CD8-positive, alpha-beta memory T cell (primary cell): ENCODE results near the gene TCF4. TPM values are rescaled to one million over a fixed set of nuclear protein-coding genes. Genes with fewer than 3 reads are reported as not detected.
A peak's percentile ranks its signal among the peaks of the same experiment; 100 is the strongest.

Experiments
- CTCF ChIA-PET: fragments of 350-600 bp; sonication (Branson Sonifier 250); formaldehyde crosslinking; loops from one replicate; lab custom pipeline; 2021; ENCODE audit warnings: antibody characterized with exemption; lab: Charles Lee
- POLR2A ChIA-PET: fragments of 350-600 bp; sonication (Branson Sonifier 250); formaldehyde crosslinking; loops from one replicate; lab custom pipeline; 2021; ENCODE audit warnings: antibody characterized with exemption; lab: Charles Lee
- DNase-seq, 5 donors: peaks; one replicate each; pipeline versions ENCODE4 v3.0.0 to v3.0.0-alpha.2; 2020 to 2022; ENCODE audit warnings: mixed read lengths in 1 of 5
- H3K27ac ChIP-seq: one replicate; pipeline ENCODE4 v1.7.0; 2013; ENCODE audit warnings: low read depth, mild to moderate bottlenecking, low read length, moderate library complexity
- H3K27me3 ChIP-seq: 2 replicates; pipeline ENCODE4 v1.7.0; 2013; ENCODE audit warnings: low read length, mild to moderate bottlenecking; ENCODE audit not compliant: insufficient read depth, poor library complexity, severe bottlenecking
- H3K36me3 ChIP-seq: 2 replicates; pipeline ENCODE4 v1.7.0; 2013; ENCODE audit warnings: mild to moderate bottlenecking, low read length, moderate library complexity; ENCODE audit not compliant: insufficient read depth
- H3K4me1 ChIP-seq: 2 replicates; pipeline ENCODE4 v1.7.0; 2013; ENCODE audit warnings: mild to moderate bottlenecking, low read length, moderate library complexity; ENCODE audit not compliant: insufficient read depth
- H3K4me3 ChIP-seq: 2 replicates; pipeline ENCODE4 v1.7.0; 2013; ENCODE audit warnings: mild to moderate bottlenecking, low read length
- H3K9me3 ChIP-seq: 2 replicates; pipeline ENCODE4 v1.7.0; 2013; ENCODE audit warnings: mild to moderate bottlenecking, low read length
- H3K27ac Mint-ChIP-seq, 8 donors: one replicate each; pipeline ENCODE4 v1.8.0; 2020 to 2021; ENCODE audit warnings: mixed read lengths in 8 of 8, mild to moderate bottlenecking in 6 of 8, inconsistent platforms in 3 of 8, moderate library complexity in 3 of 8
- H3K27me3 Mint-ChIP-seq, 2 donors: one replicate each; pipeline ENCODE4 v1.8.0; 2020 to 2021; ENCODE audit warnings: mixed read lengths in 2 of 2, mild to moderate bottlenecking in 1 of 2, moderate library complexity in 1 of 2
- H3K36me3 Mint-ChIP-seq, 3 donors: one replicate each; pipeline ENCODE4 v1.8.0; 2020 to 2021; ENCODE audit warnings: mixed read lengths in 3 of 3, inconsistent platforms in 1 of 3, mild to moderate bottlenecking in 1 of 3
- H3K4me1 Mint-ChIP-seq, 3 donors: one replicate each; pipeline ENCODE4 v1.8.0; 2020 to 2021; ENCODE audit warnings: mixed read lengths in 3 of 3, inconsistent platforms in 1 of 3, mild to moderate bottlenecking in 1 of 3
- H3K4me3 Mint-ChIP-seq, 7 donors: one replicate each; pipeline ENCODE4 v1.8.0; 2020 to 2021; ENCODE audit warnings: mixed read lengths in 7 of 7, mild to moderate bottlenecking in 6 of 7, moderate library complexity in 4 of 7, inconsistent platforms in 2 of 7
- H3K9me3 Mint-ChIP-seq, 5 donors: one replicate each; pipeline ENCODE4 v1.8.0; 2020 to 2022; ENCODE audit warnings: mixed read lengths in 5 of 5, mild to moderate bottlenecking in 3 of 5, moderate library complexity in 2 of 5, inconsistent platforms in 1 of 5
- polyA plus RNA-seq: library from polyadenylated mRNA; unstranded; fragments of 300-500 nt; fragmentation: Illumina TruSeq; gene quantifications from one replicate; pipeline ENCODE4 v1.2.3, GENCODE V29; 2021
- total RNA-seq, 2 experiments: library from RNA; stranded (reverse); gene quantifications; one replicate each; pipeline ENCODE4 v1.2.3, GENCODE V29; 2021

Gene TCF4
- total and polyA plus RNA-seq, 3 experiments from 2014 or later = 0.18 to 0.62 (median 0.47) TPM

DNA sequence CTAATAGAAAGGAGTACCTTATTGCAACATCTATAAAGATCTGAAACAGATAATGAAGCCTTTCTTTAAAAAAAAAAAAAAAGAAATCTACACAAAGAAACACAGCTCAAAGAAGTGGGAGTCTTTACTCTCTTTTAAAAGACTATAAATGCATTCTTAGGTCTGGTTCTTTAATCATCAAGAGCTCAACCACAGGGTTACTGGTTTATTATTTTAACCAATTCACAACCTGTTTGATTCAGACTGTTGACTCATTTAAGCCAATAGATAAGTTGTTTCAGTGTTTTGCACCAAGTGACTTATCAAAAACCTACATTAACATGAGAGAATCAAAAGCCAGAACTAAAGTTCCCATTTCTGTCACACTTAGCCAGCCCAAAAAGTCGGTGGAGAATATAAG lies 93.1 kb downstream of the TCF4 start:
- Histone ChIP-seq H3K4me1 (no peaks in the 10 kb centered on the region), H3K27me3 (peaks cover 3% of the 10 kb centered on the region), H3K36me3 (no peaks in the 10 kb centered on the region), H3K4me3 (no peak overlapping the region), H3K27ac (no peak overlapping the region), H3K9me3 (no peaks in the 10 kb centered on the region)
- Mint-ChIP-seq H3K36me3 (no peaks in the 10 kb centered on the region), H3K9me3 (peaks cover 0 to 2% (median 0%) of the 10 kb centered on the region in 5 donors), H3K4me3 (no peak overlapping the region), H3K27ac (no peak overlapping the region), H3K27me3 (peaks cover 0 to 1% of the 10 kb centered on the region in 2 donors), H3K4me1 (no peaks in the 10 kb centered on the region)
- ChIA-PET CTCF (no interaction called here), POLR2A (no interaction called here)
- DNase-seq = no peak

GRCh38 chr18:55494441-55494840 lies 93.6 kb downstream of the TCF4 start:
- CTCF ChIA-PET = no interaction called here
- Histone ChIP-seq H3K4me3 (no peak overlapping the region), H3K36me3 (no peaks in the 10 kb centered on the region), H3K27ac (no peak overlapping the region), H3K27me3 (peaks cover 3% of the 10 kb centered on the region), H3K4me1 (no peaks in the 10 kb centered on the region), H3K9me3 (no peaks in the 10 kb centered on the region)
- Mint-ChIP-seq H3K36me3 (no peaks in the 10 kb centered on the region), H3K9me3 (peaks cover 0 to 2% (median 0%) of the 10 kb centered on the region in 5 donors), H3K27me3 (peaks cover 0 to 1% of the 10 kb centered on the region in 2 donors), H3K27ac (no peak overlapping the region), H3K4me3 (no peak overlapping the region), H3K4me1 (peaks cover 4% of the 10 kb centered on the region in 3 donors)
- POLR2A ChIA-PET = no interaction called here
- DNase-seq = no peak

- no peak overlapping the region for H3K4me3 ChIP-seq
- Mint-ChIP-seq H3K27ac (no peak overlapping the region), H3K9me3 (peaks cover 0 to 7% (median 0%) of the 10 kb centered on the region in 5 donors), H3K36me3 (no peaks in the 10 kb centered on the region), H3K4me1 (peaks cover 7 to 8% (median 7%) of the 10 kb centered on the region in 3 donors), H3K4me3 (no peak overlapping the region), H3K27me3 (peaks cover 0 to 1% of the 10 kb centered on the region in 2 donors)
- ChIA-PET POLR2A (no interaction called here), CTCF (no interaction called here)
- no peak for DNase-seq
- no peaks in the 10 kb centered on the region for H3K9me3 ChIP-seq
- H3K36me3 ChIP-seq = no peaks in the 10 kb centered on the region
- H3K4me1 ChIP-seq = no peaks in the 10 kb centered on the region
- peaks cover 3% of the 10 kb centered on the region for H3K27me3 ChIP-seq
- no peak overlapping the region for H3K27ac ChIP-seq
Observed at GRCh38 chr18:55491616-55492015, 96.4 kb downstream of the TCF4 start.

GRCh38 chr18:55489034-55489986 lies 98.7 kb downstream of the TCF4 start:
- no peaks in the 10 kb centered on the region for H3K27me3 Mint-ChIP-seq
- POLR2A ChIA-PET = no interaction called here

DNA sequence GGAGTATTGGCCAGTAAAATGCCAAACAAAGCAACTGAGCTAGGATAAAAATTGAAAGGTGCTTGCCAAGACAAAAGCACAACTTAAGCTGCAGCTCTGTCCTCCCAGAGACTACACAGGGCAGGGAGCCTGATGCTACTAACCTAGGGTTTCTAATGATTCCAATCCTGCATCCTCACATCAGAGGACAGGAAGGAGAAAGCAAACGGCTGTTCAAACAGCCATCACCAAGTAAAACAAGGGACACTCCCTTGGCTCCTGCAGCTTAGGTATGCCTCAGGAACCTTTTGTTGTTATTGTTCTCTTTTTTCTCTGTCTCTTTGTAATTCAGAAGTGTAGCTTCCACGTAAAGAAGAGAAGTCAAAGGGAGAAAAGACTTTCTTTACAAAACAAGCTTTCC lies 99.5 kb downstream of the TCF4 start:
- POLR2A ChIA-PET = no interaction called here
- DNase-seq = no peak
- Mint-ChIP-seq H3K4me3 (no peak overlapping the region), H3K27me3 (no peaks in the 10 kb centered on the region), H3K4me1 (peaks cover 7 to 8% (median 7%) of the 10 kb centered on the region in 3 donors), H3K27ac (no peak overlapping the region), H3K36me3 (no peaks in the 10 kb centered on the region), H3K9me3 (peaks cover 0 to 9% (median 0%) of the 10 kb centered on the region in 5 donors)
- no peaks in the 10 kb centered on the region for H3K4me1 ChIP-seq
- peaks cover 3% of the 10 kb centered on the region for H3K27me3 ChIP-seq
- H3K27ac ChIP-seq = no peak overlapping the region
- no peaks in the 10 kb centered on the region for H3K9me3 ChIP-seq
- no peaks in the 10 kb centered on the region for H3K36me3 ChIP-seq
- no peak overlapping the region for H3K4me3 ChIP-seq
- CTCF ChIA-PET = no interaction called here

More at GRCh38 chr18:55489034-55489986, 98.7 kb downstream of the TCF4 start:
- no peak overlapping the region for H3K4me3 ChIP-seq
- no peaks in the 10 kb centered on the region for H3K9me3 ChIP-seq
- peak in 1 of 5 donors; percentile 14 for DNase-seq
- Mint-ChIP-seq H3K27ac (peak overlapping the region in 1 of 8 donors; percentile 59), H3K4me1 (peaks cover 7 to 8% (median 7%) of the 10 kb centered on the region in 3 donors), H3K36me3 (no peaks in the 10 kb centered on the region), H3K4me3 (peak overlapping the region in 1 of 7 donors; percentile 40), H3K9me3 (peaks cover 0 to 9% (median 0%) of the 10 kb centered on the region in 5 donors)
- no peaks in the 10 kb centered on the region for H3K4me1 ChIP-seq
- H3K27ac ChIP-seq = no peak overlapping the region
- CTCF ChIA-PET = no interaction called here
- H3K36me3 ChIP-seq = no peaks in the 10 kb centered on the region
- peaks cover 3% of the 10 kb centered on the region for H3K27me3 ChIP-seq

DNA sequence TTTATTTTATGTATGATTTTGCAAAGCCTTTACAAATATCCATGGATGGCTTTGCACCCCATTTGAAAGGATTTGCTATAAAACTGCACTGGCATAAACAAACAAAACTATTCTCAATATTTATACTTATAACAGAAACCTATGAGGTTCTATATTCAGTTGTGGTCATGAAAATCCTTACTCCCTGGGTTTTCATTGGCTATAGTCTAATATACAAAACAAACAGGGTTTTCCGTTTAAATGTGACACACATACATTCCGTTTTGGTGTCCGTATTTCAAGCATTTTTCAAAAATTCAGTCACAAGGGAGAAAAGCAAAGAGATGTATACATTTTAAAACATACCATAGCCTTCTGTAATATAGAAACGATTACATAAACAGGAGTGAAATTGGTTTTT lies 100.0 kb downstream of the TCF4 start:
- Histone ChIP-seq H3K4me3 (no peak overlapping the region), H3K36me3 (no peaks in the 10 kb centered on the region), H3K27me3 (peaks cover 3% of the 10 kb centered on the region), H3K4me1 (no peaks in the 10 kb centered on the region), H3K27ac (no peak overlapping the region), H3K9me3 (no peaks in the 10 kb centered on the region)
- DNase-seq = no peak
- Mint-ChIP-seq H3K27me3 (no peaks in the 10 kb centered on the region), H3K4me3 (no peak overlapping the region), H3K27ac (no peak overlapping the region), H3K36me3 (no peaks in the 10 kb centered on the region), H3K9me3 (peaks cover 0 to 9% (median 0%) of the 10 kb centered on the region in 5 donors), H3K4me1 (peaks cover 7 to 8% (median 7%) of the 10 kb centered on the region in 3 donors)
- ChIA-PET POLR2A (no interaction called here), CTCF (no interaction called here)

GRCh38 chr18:55486936-55487335 lies 101.1 kb downstream of the TCF4 start:
- no peak for DNase-seq
- Histone ChIP-seq H3K36me3 (no peaks in the 10 kb centered on the region), H3K9me3 (no peaks in the 10 kb centered on the region), H3K4me3 (no peak overlapping the region), H3K4me1 (no peaks in the 10 kb centered on the region), H3K27me3 (no peaks in the 10 kb centered on the region), H3K27ac (no peak overlapping the region)
- H3K4me3 Mint-ChIP-seq = no peak overlapping the region
- no peaks in the 10 kb centered on the region for H3K36me3 Mint-ChIP-seq
- POLR2A ChIA-PET = no interaction called here
- H3K27me3 Mint-ChIP-seq = no peaks in the 10 kb centered on the region
- H3K9me3 Mint-ChIP-seq = peaks cover 0 to 8% (median 0%) of the 10 kb centered on the region in 5 donors
- H3K4me1 Mint-ChIP-seq = peaks cover 7 to 8% (median 7%) of the 10 kb centered on the region in 3 donors
- H3K27ac Mint-ChIP-seq = no peak overlapping the region
- CTCF ChIA-PET = no interaction called here

DNA sequence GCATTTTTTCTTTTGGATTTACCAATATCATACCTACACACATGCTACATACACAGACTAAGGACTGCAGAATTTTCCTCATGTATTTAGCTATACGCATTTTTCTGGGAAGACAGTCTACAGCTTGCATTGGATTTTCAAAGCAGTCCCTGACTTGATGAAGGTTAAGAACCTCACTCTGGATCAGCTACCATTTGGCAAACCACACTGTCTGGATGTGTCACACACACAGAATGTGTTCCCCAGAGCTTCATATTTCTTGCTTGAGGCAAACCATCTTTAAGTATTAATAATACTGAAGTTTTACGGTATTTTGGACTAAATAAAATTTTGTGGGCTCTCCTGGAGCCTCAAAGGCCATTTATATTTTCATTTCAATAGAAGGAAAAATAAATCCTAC lies 102.3 kb downstream of the TCF4 start:
- Histone ChIP-seq H3K4me3 (no peak overlapping the region), H3K4me1 (no peaks in the 10 kb centered on the region), H3K27me3 (no peaks in the 10 kb centered on the region), H3K36me3 (no peaks in the 10 kb centered on the region), H3K27ac (no peak overlapping the region), H3K9me3 (no peaks in the 10 kb centered on the region)
- Mint-ChIP-seq H3K27me3 (no peaks in the 10 kb centered on the region), H3K4me1 (peaks cover 7 to 8% (median 7%) of the 10 kb centered on the region in 3 donors), H3K9me3 (peaks cover 0 to 8% (median 0%) of the 10 kb centered on the region in 5 donors), H3K27ac (no peak overlapping the region), H3K4me3 (no peak overlapping the region), H3K36me3 (no peaks in the 10 kb centered on the region)
- ChIA-PET CTCF (no interaction called here), POLR2A (no interaction called here)
- DNase-seq = no peak
